Embryonic facial prominence (tissue), 1 donor: ENCODE measurements around the gene TUBA4B.
"Not testable (repeated sequence)": the region's sequence is repeated elsewhere in the genome, so short reads cannot be mapped to it uniquely, and the experiment has no call there.

Source experiments
- DNase-seq: peaks from one replicate; pipeline ENCODE4 v3.0.0-alpha.2; 2016; ENCODE audit errors: extremely low spot score

TUBA4B gene

GRCh38 chr2:219274361-219274921 lies 21.4 kb downstream of the TUBA4B start:
- DNase-seq, result no peak

GRCh38 chr2:219277703-219278654 lies 24.9 kb downstream of the TUBA4B start:
- peak; percentile 73 for DNase-seq

- DNase-seq, result no peak
Measured at GRCh38 chr2:219278655-219279150, 25.7 kb downstream of the TUBA4B start.

- DNase-seq, result peak; percentile 95
Measured at GRCh38 chr2:219279151-219279915, 26.3 kb downstream of the TUBA4B start, which contains the start of gene DNAJB2. DNAJB2 (plus strand) TSS chr2:219279366; CDS start chr2:219279834, 468 bp downstream.

GRCh38 chr2:219279916-219280516 lies 27.0 kb downstream of the TUBA4B start:
- DNase-seq, result no peak

- DNase-seq, result no peak
Measured at GRCh38 chr2:219280651-219281050, 27.6 kb downstream of the TUBA4B start.

- no peak for DNase-seq
Measured at GRCh38 chr2:219281588-219281987, 28.5 kb downstream of the TUBA4B start.

- DNase-seq, result no peak
Measured at GRCh38 chr2:219282375-219282774, 29.3 kb downstream of the TUBA4B start.

GRCh38 chr2:219282943-219283581 lies 30.0 kb downstream of the TUBA4B start:
- no peak for DNase-seq

- no peak for DNase-seq
Measured at GRCh38 chr2:219284501-219285372, 31.7 kb downstream of the TUBA4B start.

- no peak for DNase-seq
Measured at GRCh38 chr2:219285373-219285735, 32.3 kb downstream of the TUBA4B start.

GRCh38 chr2:219285894-219286425 lies 32.9 kb downstream of the TUBA4B start:
- no peak for DNase-seq

GRCh38 chr2:219286436-219287115 lies 33.5 kb downstream of the TUBA4B start:
- DNase-seq, result no peak

GRCh38 chr2:219287116-219287440 lies 34.0 kb downstream of the TUBA4B start:
- not testable (repeated sequence) for DNase-seq

- no peak for DNase-seq
Measured at GRCh38 chr2:219287580-219288265, 34.7 kb downstream of the TUBA4B start.

- DNase-seq, result no peak
Measured at GRCh38 chr2:219289195-219289536, 36.1 kb downstream of the TUBA4B start.

- DNase-seq, result peak; percentile 41
Measured at GRCh38 chr2:219289537-219290361, 36.7 kb downstream of the TUBA4B start.
